Esophagus mucosa (tissue), 1 donor: ENCODE measurements around the gene PIPOX. TPM values are rescaled to one million over a fixed set of nuclear protein-coding genes. Genes with fewer than 3 reads are reported as not detected.

Experiments
- ATAC-seq: fragments of 200-7000 bp; cut with Tn5 transposase; one replicate; pipeline ENCODE4 v1.9.1; 2020
- total RNA-seq: library from RNA; stranded (reverse); gene quantifications from one replicate; pipeline ENCODE4 v1.2.4, GENCODE V29; 2023
- donor health status: DM: yes; HTN: yes; CAD: no.

Gene PIPOX
- total RNA-seq, 1 donor from 2014 or later = 0.64 TPM

DNA sequence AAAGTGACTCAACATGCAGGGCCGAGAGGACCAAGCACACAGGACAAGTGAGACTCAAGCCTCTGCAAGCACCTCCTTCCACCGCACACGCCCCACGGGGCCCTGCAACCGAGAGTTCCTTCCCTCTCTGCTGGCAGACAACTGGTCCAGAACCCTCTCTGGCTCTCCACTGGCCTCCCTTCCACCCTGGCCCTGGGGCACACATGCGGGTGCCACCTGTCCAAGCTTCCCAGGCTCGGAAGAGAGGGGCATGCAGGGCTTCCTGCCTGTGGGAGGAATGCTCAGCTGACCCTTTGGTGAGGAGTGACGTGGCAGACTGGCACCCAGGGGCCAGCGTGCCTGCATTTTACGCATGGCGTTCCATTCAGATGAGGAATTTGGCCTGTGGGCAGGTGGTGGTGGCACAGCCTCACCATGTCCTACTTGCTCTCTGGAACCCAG is 59.8 kb downstream of the PIPOX start:
- peak; percentile 65 for ATAC-seq

DNA sequence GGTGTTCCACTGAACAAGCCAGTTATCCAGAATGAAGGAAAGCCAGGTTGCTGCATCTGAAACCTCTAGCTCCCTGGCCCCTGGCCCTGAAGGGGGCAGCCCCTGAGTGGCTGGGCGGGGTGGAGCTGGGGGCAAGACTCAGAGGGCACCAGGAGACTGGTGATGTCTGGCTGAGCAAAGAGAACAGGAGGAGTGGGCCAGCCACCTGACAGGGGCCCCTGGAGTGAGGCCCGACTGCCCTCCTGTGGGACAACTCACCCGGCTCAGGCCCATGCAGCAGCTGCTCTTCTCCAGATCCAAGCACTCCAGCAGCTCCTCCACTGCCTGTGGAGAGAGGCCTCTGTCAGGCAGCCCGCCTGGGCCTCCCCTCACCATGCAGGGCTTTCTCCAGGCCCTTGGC is 60.4 kb downstream of the PIPOX start:
- no peak for ATAC-seq

Other genes starting within 250 kb of the PIPOX start
- 12.2 TPM for gene FAM222B, start 200.4 kb upstream of the PIPOX start, total RNA-seq
- gene ERAL1, start 188.1 kb upstream of the PIPOX start, total RNA-seq = 31.7 TPM
- 111 TPM for gene FLOT2, start 145.4 kb upstream of the PIPOX start, total RNA-seq
- gene DHRS13, start 140.1 kb upstream of the PIPOX start, total RNA-seq = 10.0 TPM
- gene PHF12, start 91.6 kb upstream of the PIPOX start, total RNA-seq = 14.2 TPM
- not detected for gene SEZ6, start 37.1 kb upstream of the PIPOX start, total RNA-seq
- 51.7 TPM for gene MYO18A, start 137.3 kb downstream of the PIPOX start, total RNA-seq
- gene CRYBA1, start 203.7 kb downstream of the PIPOX start, total RNA-seq = not detected